ENCODE data around the gene PGA4.
"Not testable (repeated sequence)": the region's sequence is repeated elsewhere in the genome, so short reads cannot be mapped to it uniquely, and the experiment has no call there.

The PGA4 gene

GRCh38 chr11:61250796-61251765 is 28.9 kb downstream of the PGA4 start:
- not testable (repeated sequence) for DNase-seq

- not testable (repeated sequence) for DNase-seq
These were observed 30.2 kb downstream of the PGA4 start for GRCh38 chr11:61252332-61252731.

GRCh38 chr11:61254403-61255025 is 32.4 kb downstream of the PGA4 start:
- peak; percentile 44 for DNase-seq

GRCh38 chr11:61256710-61257482 is 34.7 kb downstream of the PGA4 start:
- DNase-seq, result no peak

GRCh38 chr11:61258546-61258945 is 36.4 kb downstream of the PGA4 start:
- DNase-seq, result no peak

GRCh38 chr11:61259363-61259762 is 37.2 kb downstream of the PGA4 start:
- no peak for DNase-seq

- DNase-seq, result no peak
These were observed 42.2 kb downstream of the PGA4 start for GRCh38 chr11:61264371-61264770.

GRCh38 chr11:61264795-61265194 is 42.6 kb downstream of the PGA4 start:
- DNase-seq, result no peak

GRCh38 chr11:61265357-61265756 is 43.2 kb downstream of the PGA4 start:
- no peak for DNase-seq

- no peak for DNase-seq
These were observed 44.5 kb downstream of the PGA4 start for GRCh38 chr11:61266602-61267001.

GRCh38 chr11:61267437-61267841 is 45.3 kb downstream of the PGA4 start:
- no peak for DNase-seq

- DNase-seq, result no peak
These were observed 46.6 kb downstream of the PGA4 start for GRCh38 chr11:61268588-61269250.

GRCh38 chr11:61270354-61271076 is 48.4 kb downstream of the PGA4 start:
- peak; percentile 8 for DNase-seq

GRCh38 chr11:61272731-61273130 is 50.6 kb downstream of the PGA4 start:
- no peak for DNase-seq

- DNase-seq, result no peak
These were observed 51.3 kb downstream of the PGA4 start for GRCh38 chr11:61273178-61274078.

GRCh38 chr11:61274084-61274483 is 51.9 kb downstream of the PGA4 start:
- no peak for DNase-seq

GRCh38 chr11:61275191-61275590 is 53.0 kb downstream of the PGA4 start:
- no peak for DNase-seq

- no peak for DNase-seq
These were observed 55.2 kb downstream of the PGA4 start for GRCh38 chr11:61277186-61278000.

- no peak for DNase-seq
These were observed 55.9 kb downstream of the PGA4 start for GRCh38 chr11:61278001-61278470.
